Neural crest cell (in vitro differentiated cells): Measurements from ENCODE around the gene TSSK3. TPM values are rescaled to one million over a fixed set of nuclear protein-coding genes. Genes with fewer than 3 reads are reported as not detected.

Source experiments
- DNase-seq: peaks from one replicate; pipeline ENCODE4 v3.0.0; 2021; ENCODE audit warnings: low read depth, mixed read lengths, low spot score
- H3K27ac Mint-ChIP-seq: one replicate; pipeline ENCODE4 v1.8.0; 2021; ENCODE audit warnings: mild to moderate bottlenecking, mixed read lengths; ENCODE audit not compliant: unreplicated experiment
- H3K27me3 Mint-ChIP-seq: 2 replicates; pipeline ENCODE4 v1.8.0; 2021; ENCODE audit warnings: low read depth, mild to moderate bottlenecking, mixed read lengths
- H3K36me3 Mint-ChIP-seq: 2 replicates; pipeline ENCODE4 v1.8.0; 2021; ENCODE audit warnings: low read depth, mild to moderate bottlenecking, mixed read lengths
- H3K4me1 Mint-ChIP-seq: 2 replicates; pipeline ENCODE4 v1.8.0; 2021; ENCODE audit warnings: mixed read lengths
- H3K4me3 Mint-ChIP-seq: one replicate; pipeline ENCODE4 v1.8.0; 2021; ENCODE audit warnings: mild to moderate bottlenecking, mixed read lengths
- H3K9me3 Mint-ChIP-seq: 2 replicates; pipeline ENCODE4 v1.8.0; 2021; ENCODE audit warnings: mixed read lengths
- CTCF ChIP-seq: fragments of 200-600 bp; sonication (generic); conservative IDR thresholded peaks from 2 replicates; pipeline ENCODE4 v1.5.0; 2021; ENCODE audit warnings: antibody characterized with exemption, mild to moderate bottlenecking
- total RNA-seq: library from RNA; stranded (reverse); gene quantifications from 2 replicates; pipeline ENCODE4 v1.2.1, GENCODE V29; 2021

TSSK3 gene
- total RNA-seq, 1 donor from 2014 or later = 2.2 TPM

GRCh38 chr1:32334274-32334861 is 28.0 kb upstream of the TSSK3 start:
- Mint-ChIP-seq H3K27ac (peak overlapping the region; percentile 99), H3K4me3 (peak overlapping the region; percentile 99), H3K27me3 (peaks cover 39% of the 10 kb centered on the region), H3K36me3 (peaks cover 42% of the 10 kb centered on the region), H3K4me1 (peaks cover 58% of the 10 kb centered on the region), H3K9me3 (no peaks in the 10 kb centered on the region)
- no peak for TF ChIP-seq CTCF
- DNase-seq = no peak

GRCh38 chr1:32334864-32335534 is 27.3 kb upstream of the TSSK3 start:
- H3K36me3 Mint-ChIP-seq = peaks cover 37% of the 10 kb centered on the region
- DNase-seq = peak; percentile 48
- peaks cover 35% of the 10 kb centered on the region for H3K27me3 Mint-ChIP-seq
- peak overlapping the region; percentile 99 for H3K27ac Mint-ChIP-seq
- H3K4me1 Mint-ChIP-seq = peaks cover 64% of the 10 kb centered on the region
- peak; percentile 70 for TF ChIP-seq CTCF
- H3K4me3 Mint-ChIP-seq = peak overlapping the region; percentile 99
- no peaks in the 10 kb centered on the region for H3K9me3 Mint-ChIP-seq

DNA sequence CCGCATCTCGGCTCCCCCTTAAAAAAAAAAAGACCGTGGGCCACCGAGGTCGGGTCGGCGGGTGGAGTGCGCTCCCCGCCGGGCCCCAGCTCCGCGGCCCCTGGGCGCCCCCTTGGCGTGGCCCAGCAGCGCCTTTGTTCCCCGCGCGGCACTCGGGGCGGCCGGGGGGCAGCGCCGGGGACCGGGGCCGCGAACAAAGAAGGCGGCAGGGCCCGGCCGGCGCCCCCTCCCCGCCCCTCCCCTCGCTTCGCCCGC is 26.9 kb upstream of the TSSK3 start:
- Mint-ChIP-seq H3K27ac (no peak overlapping the region), H3K9me3 (no peaks in the 10 kb centered on the region), H3K4me1 (peaks cover 69% of the 10 kb centered on the region), H3K4me3 (peak overlapping the region; percentile 99), H3K36me3 (peaks cover 36% of the 10 kb centered on the region), H3K27me3 (peaks cover 35% of the 10 kb centered on the region)
- no peak for TF ChIP-seq CTCF
- DNase-seq = no peak

DNA sequence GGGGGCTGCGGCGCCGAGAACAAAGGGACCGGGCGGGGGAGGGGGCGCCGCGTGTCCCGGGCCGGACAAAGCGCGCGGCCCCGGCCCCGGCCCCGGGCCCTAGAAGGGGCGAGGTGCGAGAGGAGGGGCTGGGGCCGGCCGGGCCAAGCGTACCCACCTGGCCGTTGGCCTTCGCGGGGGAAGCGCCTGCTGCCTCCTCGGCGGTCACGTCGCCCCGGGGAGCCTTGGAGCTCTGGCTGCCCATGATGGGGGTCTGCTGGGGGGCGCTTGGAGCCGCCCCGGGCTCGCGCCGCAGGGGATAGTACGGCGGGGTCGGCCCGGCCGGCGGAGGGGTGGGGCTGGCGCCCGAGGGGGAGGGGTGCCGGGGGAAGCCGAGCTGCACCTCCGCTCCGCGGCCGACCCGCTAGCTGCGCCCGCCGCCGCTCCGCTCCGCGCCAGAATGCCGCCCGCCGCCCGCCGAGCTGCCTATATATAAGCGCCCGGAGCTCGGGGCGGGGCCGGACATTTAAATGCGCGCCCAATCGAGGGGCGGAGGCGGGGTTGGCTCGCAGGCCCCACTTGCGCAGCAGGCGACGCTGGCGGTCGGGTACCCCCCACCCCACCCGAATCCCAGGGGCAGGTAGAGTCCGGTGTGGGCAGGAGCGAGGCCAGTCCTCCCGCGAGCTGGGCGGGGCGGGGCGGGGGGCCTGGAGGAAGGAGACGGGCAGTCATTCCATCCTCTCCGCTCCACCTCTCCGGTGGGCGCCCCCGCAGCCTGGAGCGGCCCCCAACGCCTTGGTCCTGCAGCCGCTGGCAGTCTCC is 26.3 kb upstream of the TSSK3 start, which contains the start of gene MARCKSL1:
Gene MARCKSL1, minus strand, starts transcription at position 444 of the 801 bp plus-strand sequence. Its CDS starts 200 bp downstream, at position 244.
- peaks cover 69% of the 10 kb centered on the region for H3K4me1 Mint-ChIP-seq

GRCh38 chr1:32336591-32336932 is 25.8 kb upstream of the TSSK3 start:
- no peaks in the 10 kb centered on the region for H3K9me3 Mint-ChIP-seq
- H3K4me1 Mint-ChIP-seq = peaks cover 68% of the 10 kb centered on the region
- H3K27me3 Mint-ChIP-seq = peaks cover 26% of the 10 kb centered on the region
- no peak for DNase-seq
- H3K27ac Mint-ChIP-seq = no peak overlapping the region
- peak overlapping the region; percentile 88 for H3K4me3 Mint-ChIP-seq
- peaks cover 27% of the 10 kb centered on the region for H3K36me3 Mint-ChIP-seq
- TF ChIP-seq CTCF = no peak

More for the DNA sequence above, 26.3 kb upstream of the TSSK3 start, which contains the start of gene MARCKSL1:
- peak; percentile 84 for DNase-seq
- Mint-ChIP-seq H3K36me3 (peaks cover 32% of the 10 kb centered on the region), H3K27me3 (peaks cover 31% of the 10 kb centered on the region), H3K27ac (peak within 1 kb of the TSS; percentile 99), H3K9me3 (no peaks in the 10 kb centered on the region), H3K4me3 (peak within 1 kb of the TSS; percentile 99)
- no peak for TF ChIP-seq CTCF
